ENCODE data around the gene CDH13.

CDH13 gene

GRCh38 chr16:82876951-82877350 is 250.2 kb downstream of the CDH13 start:
- no peak for TF ChIP-seq CTCF (IDR thresholded peaks at IDR 0.05; ENCODE audit: low read depth, low read length)
- no peaks in the 10 kb centered on the region for H3K27me3 ChIP-seq (ENCODE audit: insufficient read depth, low read depth, severe bottlenecking)
- no peaks in the 10 kb centered on the region for H3K36me3 ChIP-seq
- no peaks in the 10 kb centered on the region for H3K9me3 ChIP-seq (ENCODE audit: severe bottlenecking)
- no peak overlapping the region for H3K4me3 ChIP-seq (ENCODE audit: low read depth, low read length)
- no peak overlapping the region for H3K27ac ChIP-seq
- DNase-seq = no peak

GRCh38 chr16:82878466-82878865 is 251.7 kb downstream of the CDH13 start:
- no peak for TF ChIP-seq CTCF (IDR thresholded peaks at IDR 0.05; ENCODE audit: low read depth, low read length)
- Histone ChIP-seq H3K9me3 (ENCODE audit: severe bottlenecking) (no peaks in the 10 kb centered on the region), H3K4me3 (ENCODE audit: low read depth, low read length) (no peak overlapping the region), H3K36me3 (no peaks in the 10 kb centered on the region), H3K27me3 (ENCODE audit: insufficient read depth, low read depth, severe bottlenecking) (no peaks in the 10 kb centered on the region), H3K27ac (no peak overlapping the region)
- DNase-seq = no peak

GRCh38 chr16:82880346-82880745 is 253.6 kb downstream of the CDH13 start:
- Histone ChIP-seq H3K27ac (no peak overlapping the region), H3K4me3 (ENCODE audit: low read depth, low read length) (no peak overlapping the region)

GRCh38 chr16:82881516-82881915 is 254.7 kb downstream of the CDH13 start:
- H3K27ac ChIP-seq = no peak overlapping the region
- DNase-seq = no peak
- no peak overlapping the region for H3K4me3 ChIP-seq (ENCODE audit: low read depth, low read length)
- H3K36me3 ChIP-seq = no peaks in the 10 kb centered on the region
- H3K9me3 ChIP-seq (ENCODE audit: severe bottlenecking) = no peaks in the 10 kb centered on the region
- no peak for TF ChIP-seq CTCF (IDR thresholded peaks at IDR 0.05; ENCODE audit: low read depth, low read length)
- no peaks in the 10 kb centered on the region for H3K27me3 ChIP-seq (ENCODE audit: insufficient read depth, low read depth, severe bottlenecking)

More at GRCh38 chr16:82880346-82880745, 253.6 kb downstream of the CDH13 start:
- Histone ChIP-seq H3K27me3 (ENCODE audit: insufficient read depth, low read depth, severe bottlenecking) (no peaks in the 10 kb centered on the region), H3K9me3 (ENCODE audit: severe bottlenecking) (no peaks in the 10 kb centered on the region), H3K36me3 (no peaks in the 10 kb centered on the region)
- no peak for DNase-seq
- no peak for TF ChIP-seq CTCF (IDR thresholded peaks at IDR 0.05; ENCODE audit: low read depth, low read length)

- DNase-seq = no peak
- no peak for TF ChIP-seq CTCF (IDR thresholded peaks at IDR 0.05; ENCODE audit: low read depth, low read length)
- Histone ChIP-seq H3K27me3 (ENCODE audit: insufficient read depth, low read depth, severe bottlenecking) (no peaks in the 10 kb centered on the region), H3K9me3 (ENCODE audit: severe bottlenecking) (no peaks in the 10 kb centered on the region), H3K36me3 (no peaks in the 10 kb centered on the region), H3K4me3 (ENCODE audit: low read depth, low read length) (no peak overlapping the region), H3K27ac (no peak overlapping the region)
Measured at GRCh38 chr16:82882226-82882625, 255.5 kb downstream of the CDH13 start.
